H54 (cell line): ENCODE data around the gene TIMM10.
"Not testable (repeated sequence)": the region's sequence is repeated elsewhere in the genome, so short reads cannot be mapped to it uniquely, and the experiment has no call there.

ENCODE experiments used
- DNase-seq: peaks from one replicate; pipeline ENCODE4 v3.0.0; 2011; ENCODE audit warnings: low spot score, mixed read lengths; ENCODE audit not compliant: insufficient read length
- FAIRE-seq: peaks from 3 replicates; lab custom pipeline; 2011; peaks lifted over from hg19 to GRCh38; lab: Jason Lieb, UNC
- POLR2A ChIP-seq: IDR thresholded peaks from 2 replicates; pipeline ENCODE4 v1.6.1; 2011; ENCODE audit warnings: low read depth, mild to moderate bottlenecking, low read length

The TIMM10 gene

GRCh38 chr11:57549983-57550382, 19.4 kb upstream of the TIMM10 start:
- no peak for DNase-seq
- FAIRE-seq = no peak
- TF ChIP-seq POLR2A = no peak

- FAIRE-seq (no peak), DNase-seq (no peak)
- no peak for TF ChIP-seq POLR2A
Measured at GRCh38 chr11:57547854-57548377, 17.4 kb upstream of the TIMM10 start.

- DNase-seq = peak; percentile 83
- peak; percentile 15 for FAIRE-seq
- TF ChIP-seq POLR2A = no peak
Measured at GRCh38 chr11:57546869-57547475, 16.4 kb upstream of the TIMM10 start.

DNA sequence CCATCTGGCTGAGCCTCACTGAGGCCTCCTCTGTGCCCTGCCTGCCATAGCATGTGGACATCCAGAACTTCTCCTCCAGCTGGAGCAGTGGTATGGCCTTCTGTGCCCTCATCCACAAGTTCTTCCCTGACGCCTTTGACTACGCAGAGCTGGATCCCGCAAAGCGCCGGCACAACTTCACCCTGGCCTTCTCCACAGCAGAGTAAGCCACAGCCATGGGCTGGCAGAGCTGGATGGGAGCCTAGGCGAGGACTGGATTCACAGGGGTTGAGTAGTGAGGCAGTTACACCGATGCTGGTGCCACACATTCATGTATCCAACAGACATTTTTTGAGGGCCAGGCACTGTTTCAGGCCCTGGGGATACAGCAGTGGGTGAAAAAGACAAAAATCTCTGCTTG, 15.9 kb upstream of the TIMM10 start:
- FAIRE-seq (no peak), DNase-seq (no peak)
- no peak for TF ChIP-seq POLR2A

DNA sequence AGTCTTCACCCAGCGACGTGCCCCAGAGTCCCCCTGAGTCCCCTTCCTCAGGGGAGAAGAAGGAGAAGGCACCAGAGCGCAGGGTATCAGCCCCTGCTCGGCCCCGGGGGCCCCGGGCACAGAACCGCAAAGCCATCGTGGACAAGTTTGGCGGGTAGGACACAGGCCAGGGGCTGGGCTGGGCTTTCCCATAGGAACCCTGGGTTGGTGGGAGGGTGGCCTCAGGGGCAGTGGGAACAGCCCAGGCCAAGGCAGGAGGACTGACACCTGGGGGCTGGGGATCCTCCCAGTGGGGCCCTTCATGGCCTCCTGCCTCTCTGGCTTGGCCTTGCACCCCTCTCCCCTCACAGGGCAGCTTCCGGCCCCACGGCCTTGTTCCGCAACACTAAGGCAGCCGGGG, 15.3 kb upstream of the TIMM10 start:
- no peak for TF ChIP-seq POLR2A
- FAIRE-seq (no peak), DNase-seq (no peak)

DNA sequence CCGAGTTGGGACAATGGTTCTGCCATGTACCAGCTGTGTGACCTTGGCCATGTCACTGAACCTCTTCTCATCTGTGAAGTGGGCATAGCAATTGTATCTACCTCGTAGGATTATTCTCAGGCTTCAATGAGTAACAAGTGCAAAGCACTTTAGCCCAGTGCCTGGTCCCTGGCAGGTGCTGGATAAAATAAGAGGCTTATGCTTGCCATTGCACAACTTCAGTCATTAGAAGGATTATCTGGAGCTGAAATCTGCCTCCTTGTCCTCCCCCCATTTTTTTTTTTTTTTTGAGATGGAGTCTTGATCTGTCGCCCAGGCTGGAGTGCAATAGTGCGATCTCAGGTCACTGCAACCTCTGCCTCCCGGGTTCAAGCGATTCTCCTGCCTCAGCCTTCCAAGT, 14.0 kb upstream of the TIMM10 start:
- TF ChIP-seq POLR2A = no peak
- FAIRE-seq (no peak), DNase-seq (no peak)

GRCh38 chr11:57543593-57543992, 13.0 kb upstream of the TIMM10 start:
- DNase-seq (no peak), FAIRE-seq (no peak)
- no peak for TF ChIP-seq POLR2A

DNA sequence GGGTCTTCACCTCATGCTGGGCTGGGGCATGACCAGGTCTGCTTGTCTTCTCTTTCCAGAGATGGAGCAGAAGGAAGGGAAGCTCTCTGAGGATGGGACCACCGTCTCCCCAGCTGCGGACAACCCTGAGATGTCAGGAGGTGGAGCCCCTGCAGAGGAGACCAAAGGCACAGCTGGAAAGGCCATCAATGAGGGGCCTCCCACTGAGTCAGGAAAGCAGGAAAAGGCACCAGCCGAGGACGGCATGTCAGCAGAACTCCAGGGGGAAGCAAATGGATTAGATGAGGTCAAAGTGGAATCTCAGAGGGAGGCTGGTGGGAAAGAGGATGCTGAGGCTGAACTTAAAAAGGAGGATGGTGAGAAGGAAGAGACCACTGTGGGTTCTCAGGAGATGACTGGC, 12.0 kb upstream of the TIMM10 start:
- TF ChIP-seq POLR2A = no peak
- no peak for DNase-seq
- FAIRE-seq = no peak

DNA sequence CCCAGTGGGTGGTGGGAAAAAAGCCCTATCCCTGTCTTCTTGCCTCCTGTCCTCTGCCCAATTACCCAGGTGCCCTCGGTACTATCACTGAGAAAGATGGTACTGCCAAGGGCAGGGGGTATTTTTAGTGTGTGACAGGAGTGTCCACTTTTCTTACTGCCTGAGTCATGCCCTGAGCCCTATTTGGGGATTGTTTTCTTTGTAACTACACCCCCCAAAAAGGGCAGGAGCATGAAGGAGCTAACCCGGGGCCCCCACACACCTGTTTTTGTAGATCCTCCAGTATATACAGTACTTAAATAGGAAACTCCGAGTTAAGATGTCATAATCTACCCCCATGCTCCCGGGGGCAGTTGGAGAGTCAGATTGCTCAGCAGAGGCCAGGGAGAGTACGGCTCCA, 10.6 kb upstream of the TIMM10 start:
- no peak for TF ChIP-seq POLR2A
- FAIRE-seq = no peak

GRCh38 chr11:57539342-57539741, 8.8 kb upstream of the TIMM10 start:
- TF ChIP-seq POLR2A = no peak
- DNase-seq = no peak
- no peak for FAIRE-seq

More for the DNA sequence above, 10.6 kb upstream of the TIMM10 start:
- no peak for DNase-seq

DNA sequence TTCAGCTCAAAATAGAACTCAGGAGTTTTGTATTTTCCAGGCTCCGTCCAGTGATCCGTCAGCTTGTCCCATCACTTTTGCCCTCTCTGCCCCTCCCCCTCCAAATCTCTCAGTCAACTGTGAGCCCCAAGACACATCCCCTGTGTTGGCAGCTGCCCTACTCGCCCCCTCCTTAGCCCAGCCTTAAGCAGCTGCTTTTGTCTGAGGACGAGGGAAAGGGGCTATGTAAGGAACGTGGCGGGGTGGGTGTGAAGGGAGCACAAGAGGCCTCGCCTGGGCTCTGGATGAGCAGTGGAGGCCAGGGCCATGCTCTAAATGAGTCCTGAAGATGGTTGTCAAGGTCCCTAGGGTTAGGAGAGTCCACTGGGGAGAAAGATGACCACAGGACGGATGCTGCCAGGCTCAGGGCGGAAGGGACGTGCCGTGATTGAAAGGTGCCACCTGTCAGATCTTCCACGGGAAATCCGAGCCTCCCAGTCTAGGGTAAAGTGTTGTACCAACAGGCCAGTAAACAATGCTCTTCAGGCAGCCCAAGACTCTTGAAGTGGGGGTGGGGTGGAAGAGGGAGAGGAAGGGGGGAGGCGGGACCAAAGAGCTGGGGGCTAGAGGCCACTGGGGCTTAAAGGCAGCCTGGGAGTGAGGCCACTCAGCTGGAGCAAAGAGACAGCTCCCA, 6.5 kb upstream of the TIMM10 start, which contains the start of gene SMTNL1:
Gene SMTNL1, plus strand, starts transcription at position 649 of the 673 bp plus-strand sequence. CDS start 5,048 bp downstream, outside the sequence.
- TF ChIP-seq POLR2A = no peak
- DNase-seq (no peak), FAIRE-seq (no peak)

DNA sequence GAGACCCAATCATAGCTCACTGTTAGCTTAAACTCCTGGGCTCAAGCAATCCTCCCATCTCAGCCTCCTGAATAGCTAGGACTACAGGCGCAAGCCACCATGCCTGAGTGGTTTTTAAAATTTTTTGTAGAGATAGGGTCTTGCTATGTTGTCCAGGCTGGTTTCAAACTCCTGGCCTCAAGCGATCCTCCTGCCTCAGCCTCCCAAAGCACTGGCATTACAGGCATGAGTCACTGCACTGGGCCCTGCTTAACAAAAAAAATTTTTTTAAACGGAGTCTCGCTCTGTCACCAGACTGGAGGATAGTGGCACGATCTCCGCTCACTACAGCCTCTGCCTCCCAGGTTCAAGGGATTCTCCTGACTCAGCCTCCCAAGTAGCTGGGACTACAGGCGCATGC, 3.9 kb upstream of the TIMM10 start:
- FAIRE-seq, DNase-seq: not testable (repeated sequence)

DNA sequence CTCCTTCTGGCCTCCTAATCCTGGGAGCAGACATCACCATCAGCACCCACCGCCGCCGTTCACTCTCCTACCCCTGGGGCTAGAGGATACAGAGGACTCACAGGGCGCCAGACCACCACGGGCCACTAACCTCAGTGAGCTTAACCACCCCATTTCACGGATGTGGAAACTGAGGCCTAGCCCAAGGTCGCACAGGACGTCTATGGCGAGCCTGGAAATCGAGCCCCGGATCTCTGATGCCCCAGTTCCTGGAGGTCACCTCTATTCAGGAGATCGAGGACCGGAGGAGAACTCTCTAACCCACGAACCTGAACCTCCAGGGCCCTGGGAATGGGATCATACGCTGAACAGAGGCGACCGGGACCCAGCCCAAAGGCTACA, 349 bp downstream of the TIMM10 start:
- no peak for TF ChIP-seq POLR2A
- no peak for DNase-seq
- no peak for FAIRE-seq

GRCh38 chr11:57529012-57529411, 1.5 kb downstream of the TIMM10 start:
- no peak for TF ChIP-seq POLR2A
- no peak for FAIRE-seq
- no peak for DNase-seq
